SK-N-SH (cell line): ENCODE results near the gene SLC45A3. TPM values are rescaled to one million over a fixed set of nuclear protein-coding genes. Genes with fewer than 3 reads are reported as not detected.

Source experiments
- CTCF ChIA-PET: fragments of 300-600, 350-600 bp; formaldehyde crosslinking; extraction: SDS; loops from one replicate; lab custom pipeline; 2021; lab: Yijun Ruan, JAX
- POLR2A ChIA-PET: fragments of 350-600 bp; sonication (Branson Sonifier 250); formaldehyde crosslinking; extraction: SDS; loops from one replicate; lab custom pipeline; 2020; ENCODE audit warnings: antibody characterized with exemption, inconsistent platforms; lab: Yijun Ruan, JAX
- DNase-seq: peaks from one replicate; pipeline ENCODE4 v3.0.0; 2012
- H2AFZ ChIP-seq: fragments of 200-600 bp; sonication (generic); 2 replicates; pipeline ENCODE4 v1.8.1; 2016; ENCODE audit warnings: antibody characterized with exemption, mild to moderate bottlenecking, low read depth
- H3F3A ChIP-seq: fragments of 200-600 bp; sonication (generic); replicated peaks from 2 replicates; pipeline ENCODE3; 2016; ENCODE audit warnings: antibody characterized with exemption, mild to moderate bottlenecking; ENCODE audit not compliant: insufficient read depth
- H3K27ac ChIP-seq, 2 experiments: fragments of 200-500 bp in 1 of 2; fragments of 200-600 bp in 1 of 2; sonication (Bioruptor generic) in 1 of 2; sonication (generic), shearing (Covaris generic) in 1 of 2; 2 replicates each; pipeline versions ENCODE4 v1.5.1 to v1.6.1; 2014 to 2016; ENCODE audit warnings: low read depth in 2 of 2, inconsistent platforms in 1 of 2, low read length in 1 of 2, mild to moderate bottlenecking in 1 of 2, mixed read lengths in 1 of 2
- H3K27me3 ChIP-seq: fragments of 200-600 bp; sonication (generic), shearing (Covaris generic); 2 replicates; pipeline ENCODE4 v1.6.1; 2016; ENCODE audit warnings: mixed run types; ENCODE audit not compliant: insufficient read depth
- H3K36me3 ChIP-seq, 2 experiments: fragments of 200-500 bp in 1 of 2; fragments of 200-600 bp in 1 of 2; sonication (Bioruptor generic) in 1 of 2; sonication (generic) in 1 of 2; replicated peaks in 1 of 2; 2 replicates each; pipeline versions ENCODE3 to v1.5.1; 2014 to 2016; ENCODE audit warnings: low read length in 1 of 2, mild to moderate bottlenecking in 1 of 2; ENCODE audit not compliant: insufficient read depth in 2 of 2, control insufficient read depth in 1 of 2
- H3K4me1 ChIP-seq, 2 experiments: fragments of 200-500 bp in 1 of 2; fragments of 200-600 bp in 1 of 2; sonication (Bioruptor generic) in 1 of 2; sonication (generic), shearing (Covaris generic) in 1 of 2; 2 replicates each; pipeline versions ENCODE4 v1.5.1 to v1.6.1; 2014 to 2016; ENCODE audit warnings: low read depth in 1 of 2, low read length in 1 of 2, mixed run types in 1 of 2; ENCODE audit not compliant: insufficient read depth in 2 of 2, control insufficient read depth in 1 of 2
- H3K4me2 ChIP-seq: fragments of 200-600 bp; sonication (generic), shearing (Covaris generic); 2 replicates; pipeline ENCODE4 v1.6.1; 2017; ENCODE audit warnings: mixed run types
- H3K4me3 ChIP-seq, 2 experiments: fragments of 200-500 bp in 1 of 2; fragments of 200-600 bp in 1 of 2; sonication (Bioruptor generic) in 1 of 2; sonication (generic), shearing (Covaris generic) in 1 of 2; 2 replicates each; pipeline versions ENCODE4 v1.5.1 to v1.8.1; 2014 to 2016; ENCODE audit warnings: low read depth in 2 of 2, inconsistent platforms in 1 of 2, low read length in 1 of 2, mild to moderate bottlenecking in 1 of 2, mixed read lengths in 1 of 2, moderate library complexity in 1 of 2
- H3K79me2 ChIP-seq: fragments of 200-600 bp; sonication (generic); 2 replicates; pipeline ENCODE4 v1.8.1; 2017; ENCODE audit warnings: mild to moderate bottlenecking; ENCODE audit not compliant: insufficient read depth
- H3K9ac ChIP-seq: fragments of 200-600 bp; sonication (generic); 2 replicates; pipeline ENCODE4 v1.6.1; 2017; ENCODE audit warnings: mixed run types
- H3K9me2 ChIP-seq: fragments of 200-600 bp; sonication (generic); 2 replicates; pipeline ENCODE4 v1.6.1; 2017; ENCODE audit warnings: mixed run types
- H3K9me3 ChIP-seq: fragments of 200-600 bp; sonication (generic); 2 replicates; pipeline ENCODE4 v1.6.1; 2017; ENCODE audit warnings: mixed run types, mild to moderate bottlenecking, moderate library complexity
- H4K20me1 ChIP-seq: fragments of 200-600 bp; sonication (generic); 2 replicates; pipeline ENCODE4 v1.6.1; 2017; ENCODE audit warnings: mild to moderate bottlenecking, mixed run types; ENCODE audit not compliant: insufficient read depth
- CHD2 ChIP-seq: fragments of 150-350 bp; IDR thresholded peaks from 2 replicates; pipeline ENCODE4 v1.6.1; 2018; ENCODE audit warnings: low read length; ENCODE audit not compliant: partially characterized antibody
- EP300 ChIP-seq, 2 experiments: IDR thresholded peaks; 2 replicates each; pipeline versions ENCODE4 v1.4.0 to v1.6.1; 2012; ENCODE audit warnings: borderline replicate concordance in 1 of 2, low read depth in 1 of 2, low read length in 1 of 2
- FOSL2 ChIP-seq: IDR thresholded peaks from 2 replicates; pipeline ENCODE4 v1.4.0; 2012; ENCODE audit warnings: low read depth, mild to moderate bottlenecking, moderate library complexity, borderline replicate concordance
- FOXJ3 ChIP-seq: sonication (generic); formaldehyde crosslinking; IDR thresholded peaks from 2 replicates; pipeline ENCODE4 v1.5.1; 2020; ENCODE audit warnings: mild to moderate bottlenecking, missing genetic modification reagents
- FOXM1 ChIP-seq: IDR thresholded peaks from 2 replicates; pipeline ENCODE4 v1.4.0; 2012; ENCODE audit warnings: low read depth, mild to moderate bottlenecking
- GABPA ChIP-seq: IDR thresholded peaks from 2 replicates; pipeline ENCODE4 v1.4.0; 2012; ENCODE audit warnings: low read depth, mild to moderate bottlenecking
- IRF3 ChIP-seq: fragments of 150-350 bp; IDR thresholded peaks from 2 replicates; pipeline ENCODE4 v1.6.1; 2016; ENCODE audit warnings: mild to moderate bottlenecking, low read depth, low read length
- MAX ChIP-seq: IDR thresholded peaks from 2 replicates; pipeline ENCODE4 v1.4.0; 2012; ENCODE audit warnings: low read depth
- NFIC ChIP-seq: IDR thresholded peaks from 2 replicates; pipeline ENCODE4 v1.4.0; 2012; ENCODE audit warnings: borderline replicate concordance
- NRF1 ChIP-seq: IDR thresholded peaks from 2 replicates; pipeline ENCODE4 v1.6.1; 2012; ENCODE audit warnings: low read depth, mild to moderate bottlenecking, low read length
- RAD21 ChIP-seq: IDR thresholded peaks from 2 replicates; pipeline ENCODE4 v1.6.1; 2012; ENCODE audit warnings: mild to moderate bottlenecking, low read length
- RCOR1 ChIP-seq: fragments of 150-350 bp; IDR thresholded peaks from 2 replicates; pipeline ENCODE4 v1.6.1; 2017; ENCODE audit warnings: antibody characterized with exemption, low read length
- RFX5 ChIP-seq: IDR thresholded peaks from 2 replicates; pipeline ENCODE4 v1.6.1; 2012; ENCODE audit warnings: mild to moderate bottlenecking, improper control_type of control experiment, low read length
- SIN3A ChIP-seq: IDR thresholded peaks from 2 replicates; pipeline ENCODE4 v1.6.1; 2012; ENCODE audit warnings: low read depth, mild to moderate bottlenecking, low read length, moderate library complexity, borderline replicate concordance
- SMC3 ChIP-seq: IDR thresholded peaks from 2 replicates; pipeline ENCODE4 v1.6.1; 2012; ENCODE audit warnings: low read depth, low read length, improper control_type of control experiment
- TCF12 ChIP-seq: IDR thresholded peaks from 2 replicates; pipeline ENCODE4 v1.4.0; 2012
- TEAD4 ChIP-seq: IDR thresholded peaks from 2 replicates; pipeline ENCODE4 v1.4.0; 2012; ENCODE audit warnings: mild to moderate bottlenecking, borderline replicate concordance; ENCODE audit not compliant: insufficient read depth
- ZBTB33 ChIP-seq: IDR thresholded peaks from 2 replicates; pipeline ENCODE4 v1.4.0; 2012; ENCODE audit warnings: low read depth, borderline replicate concordance
- WGBS: methylation state at CpG from one replicate; pipeline ENCODE4 v1.1.6; 2017; ENCODE audit warnings: low lambda C conversion rate; 5-methylcytosine and 5-hydroxymethylcytosine counted together
- polyA plus RNA-seq, 3 experiments: library from polyadenylated mRNA; depleted of rRNA; stranded (reverse); fragments of >200 nt; gene quantifications; 2 replicates each; pipeline ENCODE4 v1.2.3, GENCODE V29; 2012

The SLC45A3 gene
- polyA plus RNA-seq, 1 of the 3 experiments (the other 2 are of a cell fraction) = 4.6 TPM

- TF ChIP-seq FOXJ3 (CRISPR knock-in tag) (no peak), NRF1 (no peak), IRF3 (no peak), NFIC (no peak), GABPA (no peak), CHD2 (no peak), FOSL2 (no peak)
- TF ChIP-seq, all 33 proteins: peak for 0
- no peaks in the 10 kb centered on the region for H3K27me3 ChIP-seq
- no peak overlapping the region for H2AFZ ChIP-seq
- no peaks in the 10 kb centered on the region for H3K9me3 ChIP-seq
- CTCF ChIA-PET = interaction anchor here (7.3 to 16.5 kb wide), 3 partner anchors 58 to 164 kb away, joined by 94 to 443 read pairs (median 367); no protein-coding TSS in a partner anchor
- H3K4me1 ChIP-seq = no peaks in the 10 kb centered on the region; a peak in 1 of 4 replicates
- no peak overlapping the region for H3K9ac ChIP-seq
- POLR2A ChIA-PET = no interaction called here
- no peaks in the 10 kb centered on the region for H3K9me2 ChIP-seq
- 83% methylated on average over 11 of the region's 11 CpGs for WGBS
- H3K4me3 ChIP-seq = no peak overlapping the region
- H3F3A ChIP-seq = peaks cover 8% of the 10 kb centered on the region
- H4K20me1 ChIP-seq = no peaks in the 10 kb centered on the region
- no peaks in the 10 kb centered on the region for H3K79me2 ChIP-seq
- H3K36me3 ChIP-seq = peaks cover 0 to 3% of the 10 kb centered on the region in 2 experiments
- no peak for DNase-seq
- no peak overlapping the region for H3K27ac ChIP-seq
- no peak overlapping the region for H3K4me2 ChIP-seq
Measured at GRCh38 chr1:205652984-205653383, 27.3 kb downstream of the SLC45A3 start.

- peaks cover under 1% of the 10 kb centered on the region for H3F3A ChIP-seq
- CTCF ChIA-PET = interaction anchor here (0.7 to 2.2 kb wide), 6 partner anchors 8 to 122 kb away, joined by 3 to 16 read pairs (median 6); no protein-coding TSS in a partner anchor
Measured at GRCh38 chr1:205650241-205650640, 30.1 kb downstream of the SLC45A3 start.

More at GRCh38 chr1:205650241-205650640, 30.1 kb downstream of the SLC45A3 start:
- WGBS = 88% methylated on average over 1 of the region's 1 CpG
- TF ChIP-seq TEAD4 = no peak
- TF ChIP-seq RFX5 = no peak
- no peak for TF ChIP-seq MAX
- no peak for TF ChIP-seq EP300 (IDR thresholded peaks at IDR 0.05; ENCODE audit: borderline replicate concordance in 1 of 2, low read depth in 1 of 2, low read length in 1 of 2)
- TF ChIP-seq IRF3 = no peak
- TF ChIP-seq RAD21 = no peak
- no peak for TF ChIP-seq NRF1
- no peak for TF ChIP-seq SMC3
- TF ChIP-seq ZBTB33 = no peak
- TF ChIP-seq RCOR1 = no peak
- no peak for TF ChIP-seq FOXM1
- TF ChIP-seq TCF12 = no peak
- TF ChIP-seq SIN3A = no peak
- TF ChIP-seq, all 33 proteins: peak for 0
- no peaks in the 10 kb centered on the region for H4K20me1 ChIP-seq
- H3K27me3 ChIP-seq = no peaks in the 10 kb centered on the region
- peaks cover 0 to 3% of the 10 kb centered on the region in 2 experiments for H3K36me3 ChIP-seq
- H3K27ac ChIP-seq = no peak overlapping the region
- no peak overlapping the region for H2AFZ ChIP-seq
- H3K9ac ChIP-seq = no peak overlapping the region
- no peaks in the 10 kb centered on the region for H3K9me2 ChIP-seq
- H3K79me2 ChIP-seq = no peaks in the 10 kb centered on the region
- POLR2A ChIA-PET = no interaction called here
- H3K4me3 ChIP-seq = no peak overlapping the region
- H3K4me2 ChIP-seq = no peak overlapping the region
- no peaks in the 10 kb centered on the region; a peak in 1 of 4 replicates for H3K4me1 ChIP-seq
- DNase-seq = no peak
- H3K9me3 ChIP-seq = no peaks in the 10 kb centered on the region
